HG03097 (cell line): ENCODE measurements around the gene CMSS1.
A peak's percentile ranks its signal among the peaks of the same experiment; 100 is the strongest.

Experiments used
- ATAC-seq: cut with Tn5 transposase; IDR thresholded peaks from one replicate; pipeline ENCODE4 v1.9.1; 2021; ENCODE audit not compliant: unreplicated experiment, low FRiP score

The CMSS1 gene

DNA sequence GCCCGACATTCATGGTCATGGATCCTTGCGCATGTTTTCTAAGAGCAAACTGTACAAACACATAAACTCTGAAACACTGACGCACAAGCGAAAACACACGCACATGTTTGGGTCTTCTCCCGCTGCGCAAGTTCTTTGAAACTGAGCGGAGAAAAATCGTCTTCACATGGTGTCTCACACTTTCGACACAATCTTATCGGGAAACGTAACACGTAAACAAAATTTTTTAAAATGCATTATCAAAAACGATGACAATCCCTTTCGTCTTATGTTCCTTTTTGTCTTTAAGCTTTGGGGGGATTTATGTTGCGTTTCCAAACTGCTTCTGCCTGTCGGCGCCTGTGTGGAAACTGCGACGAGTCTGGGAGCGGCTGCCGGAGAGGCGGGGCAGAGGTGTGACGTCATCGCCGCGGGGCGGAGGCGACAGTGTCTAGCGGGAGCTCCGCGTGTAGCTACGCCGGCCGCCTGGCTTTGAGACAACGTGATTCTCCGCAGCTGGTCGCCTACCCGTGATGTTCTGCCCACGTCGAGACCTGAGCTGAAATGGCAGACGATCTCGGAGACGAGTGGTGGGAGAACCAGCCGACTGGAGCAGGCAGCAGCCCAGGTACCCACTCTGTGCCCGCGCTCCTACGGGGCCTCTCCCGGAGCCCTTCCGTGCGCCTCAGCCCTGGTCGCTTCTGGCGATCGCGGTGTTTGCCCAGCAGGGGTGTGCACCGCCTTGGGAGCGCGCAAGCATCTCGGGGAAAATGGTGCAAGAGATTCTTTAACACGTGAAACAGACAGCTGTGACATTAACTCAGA is at the start of gene CMSS1:
Gene CMSS1, plus strand, starts transcription at position 426 of the 804 bp plus-strand sequence.
- ATAC-seq: peak; percentile 97

GRCh38 chr3:99768126-99768525 is 49.5 kb upstream of the CMSS1 start:
- no peak for ATAC-seq

- no peak for ATAC-seq
These were observed 48.7 kb upstream of the CMSS1 start for GRCh38 chr3:99768808-99769501.

DNA sequence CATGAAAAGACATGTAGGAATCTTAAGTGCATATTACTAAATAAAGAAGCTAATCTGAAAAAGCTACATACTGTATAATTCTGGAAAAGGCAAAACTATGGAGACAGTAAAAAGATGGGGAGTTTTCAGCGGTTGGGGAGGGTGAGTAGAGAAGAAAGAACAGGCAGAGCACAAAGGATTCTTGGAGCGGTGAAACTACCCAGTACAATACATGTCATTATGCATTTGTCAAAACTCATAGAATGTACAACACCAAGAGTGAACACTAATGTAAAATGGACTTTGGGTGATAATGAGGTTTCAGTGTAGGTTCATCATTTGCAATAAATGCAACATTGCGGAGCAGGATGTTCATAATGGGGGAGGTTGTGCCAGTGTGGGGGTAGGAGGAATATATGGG is 45.5 kb upstream of the CMSS1 start:
- no peak for ATAC-seq

DNA sequence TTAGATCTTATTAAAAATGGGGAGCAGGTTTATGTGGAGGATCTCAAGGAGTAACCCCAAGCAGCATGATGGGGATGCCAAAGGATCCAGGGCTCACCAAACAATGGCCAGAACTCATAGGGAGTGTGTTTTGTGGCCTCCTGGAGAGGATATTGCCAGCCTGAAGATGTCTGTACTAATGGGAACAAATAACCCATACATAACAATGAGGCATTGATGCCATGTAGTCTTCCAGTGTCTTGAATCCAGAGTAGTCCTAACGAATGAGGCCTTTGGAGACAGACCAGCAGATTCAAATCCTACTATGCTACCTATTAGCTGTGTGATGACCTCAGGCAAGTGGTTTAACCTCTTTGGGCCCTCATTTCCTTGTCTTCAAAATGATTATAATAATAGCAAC is 45.0 kb upstream of the CMSS1 start:
- no peak for ATAC-seq

DNA sequence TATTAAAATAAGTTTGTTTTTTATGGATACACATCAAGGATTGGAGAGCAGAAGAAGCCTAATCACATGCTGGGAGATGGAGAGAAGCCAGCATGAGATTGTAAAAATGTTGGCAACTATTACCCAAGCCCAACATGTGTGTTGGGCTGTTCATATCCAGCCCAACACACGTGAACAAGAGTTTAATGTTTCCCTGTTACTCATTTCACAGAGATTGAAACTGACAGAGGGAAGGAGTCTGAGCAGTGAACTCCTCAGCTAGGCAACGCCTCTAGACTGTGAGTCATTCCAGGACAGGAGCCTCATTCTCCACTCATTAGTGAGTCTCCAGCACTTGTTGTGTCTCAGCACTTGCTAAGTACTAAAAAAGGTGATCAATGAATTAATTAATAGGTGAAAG is 43.2 kb upstream of the CMSS1 start:
- ATAC-seq: peak; percentile 81

DNA sequence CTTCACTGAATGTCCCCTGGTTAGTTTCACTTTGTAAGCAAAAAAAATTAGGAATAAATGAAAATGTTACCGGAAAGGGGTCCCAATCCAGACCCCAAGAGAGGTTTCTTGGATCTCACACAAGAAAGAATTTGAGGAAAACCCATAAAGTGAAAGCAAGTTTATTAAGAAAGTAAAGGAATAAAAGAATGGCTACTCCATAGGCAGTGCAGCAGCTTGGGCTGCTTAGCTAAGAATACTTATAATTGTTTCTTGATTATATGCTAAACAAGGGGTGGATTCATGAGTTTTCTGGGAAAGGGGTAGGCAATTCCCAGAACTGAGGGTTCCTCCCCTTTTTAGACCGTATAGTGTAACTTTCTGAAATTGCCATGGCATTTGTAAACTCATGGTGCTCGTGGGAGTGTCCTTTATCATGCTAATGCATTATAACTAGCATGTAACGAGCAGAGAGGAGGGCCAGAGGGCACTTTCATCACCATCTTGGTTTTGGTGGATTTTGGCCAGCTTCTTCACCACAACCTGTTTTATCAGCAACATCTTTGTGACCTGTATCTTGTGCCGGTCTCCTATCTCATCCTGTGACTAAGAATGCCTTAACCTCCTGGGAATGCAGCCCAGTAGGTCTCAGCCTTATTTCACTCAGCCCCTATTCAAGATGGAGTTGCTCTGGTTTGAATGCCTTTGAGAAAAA is 41.0 kb upstream of the CMSS1 start:
- ATAC-seq: no peak

DNA sequence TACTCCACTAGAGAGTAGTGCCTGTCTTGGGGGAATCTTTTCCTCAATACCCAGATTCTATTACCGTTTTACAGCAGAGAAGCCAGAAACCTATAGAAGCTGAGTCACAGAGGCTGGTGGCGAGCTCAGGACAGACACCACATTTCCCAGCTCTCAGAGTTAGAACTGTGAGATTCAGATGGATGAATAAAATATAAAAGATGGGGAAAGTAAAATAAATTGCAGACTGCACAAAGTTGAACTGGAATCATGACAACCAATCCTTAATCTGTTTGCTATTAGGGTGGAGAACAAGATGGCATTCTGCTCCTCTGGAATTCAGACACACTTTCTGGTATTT is 40.5 kb upstream of the CMSS1 start:
- no peak for ATAC-seq

DNA sequence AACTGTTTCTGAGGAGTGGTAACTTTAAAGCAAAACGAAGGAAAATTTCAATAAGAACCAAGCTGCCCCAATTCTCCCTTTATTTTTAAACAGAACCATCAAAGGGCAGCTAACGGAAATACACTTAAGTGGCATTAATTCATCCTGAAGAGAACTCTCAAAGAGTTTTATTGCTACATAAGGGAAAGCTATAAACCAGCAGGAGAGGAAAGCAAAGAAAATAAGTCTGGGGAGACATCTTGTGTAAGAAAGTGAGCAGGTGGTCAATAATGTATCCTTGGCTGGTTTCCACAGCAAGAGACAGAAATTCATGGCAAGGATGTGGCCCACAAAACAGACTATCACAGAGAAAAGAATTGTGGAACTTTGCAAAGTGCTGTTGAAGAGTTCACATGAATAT is 40.0 kb upstream of the CMSS1 start:
- no peak for ATAC-seq

DNA sequence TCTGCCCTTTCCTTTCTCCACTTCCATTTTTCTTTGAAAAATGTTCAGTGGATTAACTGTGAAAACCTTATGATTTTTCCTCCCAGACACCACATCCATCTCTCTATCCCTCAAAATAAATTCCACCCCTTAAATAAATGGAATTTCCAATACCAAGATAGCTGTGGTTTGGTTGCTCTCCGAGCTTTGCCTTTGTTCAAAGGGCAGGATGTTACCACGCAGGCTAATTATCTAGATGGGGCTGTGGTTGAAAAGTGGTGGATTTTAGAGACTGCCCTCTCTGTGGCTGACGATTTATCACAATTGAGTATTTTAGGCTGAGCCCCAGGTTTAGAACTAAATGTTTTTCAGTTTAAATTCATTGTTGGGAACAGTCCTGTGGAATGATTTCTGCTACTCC is 36.9 kb upstream of the CMSS1 start:
- no peak for ATAC-seq

DNA sequence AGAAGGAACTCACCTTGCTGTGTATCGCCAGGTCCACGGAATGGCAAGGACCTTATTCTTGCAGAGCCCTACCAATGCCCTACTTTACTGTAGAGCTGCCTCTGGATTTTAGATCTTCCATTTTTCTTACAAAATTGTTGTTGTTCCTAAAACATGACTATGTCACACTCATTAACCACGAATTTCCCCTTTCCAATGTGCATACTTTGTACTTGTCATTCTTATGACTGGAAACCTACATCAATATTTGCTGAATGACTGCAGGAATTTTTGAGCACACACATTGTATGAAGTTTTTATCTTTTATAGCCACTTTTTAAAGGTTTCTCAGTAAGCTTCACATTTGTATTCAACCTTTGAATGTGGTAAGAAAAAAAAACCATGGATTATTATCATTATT is 35.9 kb upstream of the CMSS1 start:
- ATAC-seq: no peak

- no peak for ATAC-seq
These were observed 34.6 kb upstream of the CMSS1 start for GRCh38 chr3:99783011-99783573.

GRCh38 chr3:99789011-99789721 is 28.5 kb upstream of the CMSS1 start:
- ATAC-seq: peak; percentile 96

GRCh38 chr3:99794485-99794884 is 23.2 kb upstream of the CMSS1 start:
- ATAC-seq: no peak

DNA sequence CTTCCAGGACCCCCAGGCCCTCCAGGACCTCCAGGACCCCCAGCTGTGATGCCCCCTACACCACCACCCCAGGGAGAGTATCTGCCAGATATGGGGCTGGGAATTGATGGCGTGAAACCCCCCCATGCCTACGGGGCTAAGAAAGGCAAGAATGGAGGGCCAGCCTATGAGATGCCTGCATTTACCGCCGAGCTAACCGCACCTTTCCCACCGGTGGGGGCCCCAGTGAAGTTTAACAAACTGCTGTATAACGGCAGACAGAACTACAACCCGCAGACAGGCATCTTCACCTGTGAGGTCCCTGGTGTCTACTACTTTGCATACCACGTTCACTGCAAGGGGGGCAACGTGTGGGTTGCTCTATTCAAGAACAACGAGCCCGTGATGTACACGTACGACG is 22.1 kb upstream of the CMSS1 start:
- ATAC-seq: no peak

GRCh38 chr3:99799422-99799821 is 18.2 kb upstream of the CMSS1 start:
- ATAC-seq: no peak

DNA sequence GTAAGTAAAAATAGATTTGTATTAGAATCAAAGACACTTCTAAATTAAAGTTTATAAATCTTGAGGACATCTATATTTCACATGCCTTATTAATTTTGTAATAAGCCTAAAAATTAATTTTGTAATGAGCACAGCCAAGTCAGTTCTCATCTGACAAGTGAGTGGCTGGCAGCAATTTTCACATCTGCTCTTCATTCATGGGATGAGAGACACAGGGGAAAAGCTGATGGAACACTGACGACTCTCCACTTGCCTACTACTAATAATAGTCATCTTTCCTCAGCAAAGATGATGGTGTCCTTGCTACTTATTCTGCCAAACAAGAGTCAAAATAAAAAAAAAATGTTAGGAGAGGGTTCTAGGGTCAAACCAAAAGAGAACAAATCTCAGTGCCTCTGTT is 14.4 kb upstream of the CMSS1 start:
- ATAC-seq: no peak

DNA sequence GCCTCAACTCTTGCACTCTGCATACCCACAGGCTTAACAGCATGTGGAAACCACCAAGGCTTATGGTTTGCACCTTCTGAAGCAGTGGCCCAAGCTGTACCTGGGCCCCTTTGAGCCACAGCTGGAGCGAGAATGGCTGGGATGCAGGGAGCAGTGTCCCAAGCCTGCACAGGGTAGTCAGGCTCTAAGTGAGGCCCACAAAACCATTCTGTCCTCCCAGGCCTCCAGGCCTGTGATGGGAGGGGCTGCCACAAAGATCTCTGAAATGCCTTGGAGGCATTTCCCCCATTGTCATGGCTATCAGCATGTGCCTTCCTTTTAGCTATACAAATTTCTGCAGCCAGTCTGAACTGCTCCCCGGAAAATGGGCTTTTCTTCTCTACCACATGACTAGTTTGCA is 12.5 kb upstream of the CMSS1 start:
- ATAC-seq: no peak

DNA sequence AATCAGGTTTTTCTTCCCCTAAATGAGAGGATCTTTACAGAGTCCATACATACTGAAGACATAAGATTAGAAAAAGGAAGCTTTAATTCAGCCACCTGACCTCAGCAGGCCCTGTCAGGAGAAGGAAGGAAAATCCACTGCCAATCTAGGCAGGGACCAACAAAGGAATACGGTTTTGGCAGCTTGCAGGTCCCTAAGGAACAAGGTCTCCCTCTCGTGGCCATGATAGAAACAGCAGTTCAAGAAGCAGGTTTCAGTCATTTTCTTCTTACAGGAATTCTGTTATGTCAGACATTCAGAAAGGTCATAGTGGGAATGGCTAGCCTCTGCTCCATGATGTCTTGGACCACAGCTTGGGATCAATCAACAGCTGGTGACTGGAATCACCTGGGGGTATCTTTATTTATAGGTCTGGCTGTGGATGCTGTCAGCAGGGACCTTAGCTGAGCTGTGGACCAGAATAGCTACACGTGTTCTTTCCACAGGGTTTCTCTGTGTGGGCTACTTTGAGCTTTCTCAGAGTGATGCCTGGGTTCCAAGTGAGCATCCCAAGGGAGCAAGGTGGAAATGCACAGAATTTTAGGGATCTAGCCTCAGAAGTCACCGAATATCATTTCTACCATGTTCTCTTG is 9.4 kb upstream of the CMSS1 start:
- ATAC-seq: no peak

DNA sequence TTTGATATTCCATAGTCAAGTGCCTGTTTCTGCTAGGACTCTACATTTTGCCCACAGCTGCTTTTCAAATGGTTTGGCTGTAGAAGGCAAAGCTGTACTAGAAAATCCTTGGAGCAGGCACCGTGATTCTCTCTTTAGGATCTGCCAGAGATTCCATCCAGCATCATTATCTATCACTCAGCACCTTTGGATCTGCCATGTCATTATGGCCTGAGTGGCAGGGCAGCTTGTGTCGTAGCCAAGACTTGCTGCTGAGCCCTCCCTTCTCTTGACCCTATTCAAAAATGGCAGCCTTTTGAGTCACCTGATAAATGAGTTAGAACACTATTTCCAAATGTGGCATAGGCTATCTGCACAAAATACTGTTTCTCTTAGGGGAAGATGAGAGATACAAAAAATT is 8.1 kb upstream of the CMSS1 start:
- no peak for ATAC-seq
